Liver (tissue), 9 donors: ENCODE measurements around the gene ZSWIM6. TPM values are rescaled to one million over a fixed set of nuclear protein-coding genes. Genes with fewer than 3 reads are reported as not detected.
A peak's percentile ranks its signal among the peaks of the same experiment; 100 is the strongest.

Experiments
- DNase-seq: peaks from one replicate; pipeline ENCODE4 v3.0.0-alpha.2; 2017; ENCODE audit warnings: low spot score
- H3K27ac ChIP-seq, 2 donors: one replicate each; pipeline ENCODE4 v1.7.0; 2013; ENCODE audit warnings: inconsistent platforms in 2 of 2, low read length in 2 of 2, control low read depth in 1 of 2, low read depth in 1 of 2, mild to moderate bottlenecking in 1 of 2
- H3K27me3 ChIP-seq, 4 donors: one replicate each; pipeline versions ENCODE4 v1.6.1 to v1.7.0; 2013; ENCODE audit warnings: low read length in 3 of 4, inconsistent platforms in 1 of 4, mild to moderate bottlenecking in 1 of 4, moderate library complexity in 1 of 4; ENCODE audit not compliant: control insufficient read depth in 4 of 4, insufficient read depth in 4 of 4
- H3K36me3 ChIP-seq, 4 donors: one replicate each; pipeline versions ENCODE4 v1.6.1 to v1.7.0; 2013; ENCODE audit warnings: low read length in 3 of 4, mild to moderate bottlenecking in 3 of 4, low read depth in 1 of 4, moderate library complexity in 1 of 4; ENCODE audit not compliant: control insufficient read depth in 4 of 4, insufficient read depth in 3 of 4
- H3K4me1 ChIP-seq, 4 donors: one replicate each; pipeline versions ENCODE4 v1.6.1 to v1.7.0; 2013; ENCODE audit warnings: low read length in 3 of 4, mild to moderate bottlenecking in 3 of 4, moderate library complexity in 1 of 4; ENCODE audit not compliant: control insufficient read depth in 4 of 4, insufficient read depth in 4 of 4
- H3K4me3 ChIP-seq, 3 donors: one replicate each; pipeline versions ENCODE4 v1.6.1 to v1.7.0; 2013; ENCODE audit warnings: low read length in 3 of 3, control low read depth in 1 of 3, low read depth in 1 of 3, mild to moderate bottlenecking in 1 of 3
- H3K9ac ChIP-seq, 2 donors: one replicate each; pipeline ENCODE4 v1.7.0; 2013; ENCODE audit warnings: low read length in 2 of 2, mild to moderate bottlenecking in 2 of 2, moderate library complexity in 2 of 2, control low read depth in 1 of 2, low read depth in 1 of 2
- H3K9me3 ChIP-seq, 4 donors: one replicate each; pipeline versions ENCODE4 v1.6.1 to v1.7.0; 2013; ENCODE audit warnings: low read length in 3 of 4; ENCODE audit not compliant: control insufficient read depth in 4 of 4
- EGR1 ChIP-seq, 2 donors: IDR thresholded peaks; 2 replicates each; pipeline ENCODE4 v1.6.1; 2016 to 2018; ENCODE audit warnings: antibody characterized with exemption in 2 of 2, low read depth in 2 of 2
- FOXA1 ChIP-seq: IDR thresholded peaks from 2 replicates; pipeline ENCODE4 v1.6.1; 2016; ENCODE audit warnings: antibody characterized with exemption
- FOXA2 ChIP-seq: IDR thresholded peaks from 2 replicates; pipeline ENCODE4 v1.6.1; 2016; ENCODE audit warnings: antibody characterized with exemption
- GABPA ChIP-seq, 2 donors: IDR thresholded peaks in 1 of 2; conservative IDR thresholded peaks in 1 of 2; 2 replicates each; pipeline ENCODE4 v1.6.1; 2016; ENCODE audit warnings: antibody characterized with exemption in 2 of 2, mild to moderate bottlenecking in 1 of 2, moderate library complexity in 1 of 2
- HNF4A ChIP-seq, 2 donors: conservative IDR thresholded peaks; 2 replicates each; pipeline ENCODE4 v1.6.1; 2016; ENCODE audit warnings: antibody characterized with exemption in 2 of 2, mild to moderate bottlenecking in 2 of 2
- JUND ChIP-seq, 2 donors: IDR thresholded peaks; 2 replicates each; pipeline ENCODE4 v1.6.1; 2016; ENCODE audit warnings: antibody characterized with exemption in 2 of 2
- NR2F2 ChIP-seq: IDR thresholded peaks from 2 replicates; pipeline ENCODE4 v1.6.1; 2016; ENCODE audit warnings: antibody characterized with exemption
- RAD21 ChIP-seq, 2 donors: IDR thresholded peaks; 2 replicates each; pipeline ENCODE4 v1.6.1; 2016; ENCODE audit warnings: antibody characterized with exemption in 2 of 2, mild to moderate bottlenecking in 2 of 2
- RXRA ChIP-seq, 2 donors: IDR thresholded peaks; 2 replicates each; pipeline ENCODE4 v1.6.1; 2017 to 2018; ENCODE audit warnings: antibody characterized with exemption in 2 of 2, mild to moderate bottlenecking in 1 of 2
- SP1 ChIP-seq: IDR thresholded peaks from 2 replicates; pipeline ENCODE4 v1.6.1; 2018; ENCODE audit warnings: antibody characterized with exemption, mild to moderate bottlenecking
- TAF1 ChIP-seq: conservative IDR thresholded peaks from 2 replicates; pipeline ENCODE4 v1.6.1; 2016; ENCODE audit warnings: antibody characterized with exemption, mild to moderate bottlenecking
- YY1 ChIP-seq: IDR thresholded peaks from 2 replicates; pipeline ENCODE4 v1.6.1; 2016; ENCODE audit warnings: antibody characterized with exemption, mild to moderate bottlenecking
- WGBS: extraction: QIAGEN DNeasy Blood & Tissue Kit; methylation state at CpG from one replicate; pipeline ENCODE4 v1.1.7; 2013; 5-methylcytosine and 5-hydroxymethylcytosine counted together
- polyA plus RNA-seq, 2 donors: library from polyadenylated mRNA; stranded (reverse) in 1 of 2; unstranded in 1 of 2; fragments of 200-250 nt in 1 of 2; fragments of >200 nt in 1 of 2; fragmentation: Nextera tagmentation in 1 of 2; extraction: Ambion mirVana in 1 of 2; gene quantifications; one replicate each; pipeline versions ENCODE4 v1.2.1 to v1.2.3, GENCODE V29; 2013 to 2015
- total RNA-seq, 2 donors: library from RNA; depleted of rRNA; stranded (reverse); fragments of >200 nt; gene quantifications; one replicate each; pipeline ENCODE4 v1.2.3, GENCODE V29; 2014
- TF ChIP-seq, protein P1 (sequence below): fragments of 150-350 bp; IDR thresholded peaks from 2 replicates; pipeline ENCODE4 v1.5.1; 2017; ENCODE audit warnings: improper control_type of control experiment, low read depth, low read length; ENCODE audit not compliant: missing input control
- TF ChIP-seq, protein P2 (sequence below): IDR thresholded peaks from 2 replicates; pipeline ENCODE4 v1.6.1; 2016; ENCODE audit warnings: antibody characterized with exemption
- TF ChIP-seq, protein P3 (sequence below): IDR thresholded peaks from 2 replicates; pipeline ENCODE4 v1.6.1; 2016; ENCODE audit warnings: antibody characterized with exemption
- TF ChIP-seq, protein P4 (sequence below): IDR thresholded peaks from 2 replicates; pipeline ENCODE4 v1.6.1; 2016; ENCODE audit warnings: antibody characterized with exemption
- donor health status: healthy.
- donor health status: healthy.
- donor health status: healthy.
- donor health status: healthy.
- donor health status: healthy.

Gene ZSWIM6
- total and polyA plus RNA-seq, 4 donors = 1.3 to 5.2 (median 3.3) TPM

DNA sequence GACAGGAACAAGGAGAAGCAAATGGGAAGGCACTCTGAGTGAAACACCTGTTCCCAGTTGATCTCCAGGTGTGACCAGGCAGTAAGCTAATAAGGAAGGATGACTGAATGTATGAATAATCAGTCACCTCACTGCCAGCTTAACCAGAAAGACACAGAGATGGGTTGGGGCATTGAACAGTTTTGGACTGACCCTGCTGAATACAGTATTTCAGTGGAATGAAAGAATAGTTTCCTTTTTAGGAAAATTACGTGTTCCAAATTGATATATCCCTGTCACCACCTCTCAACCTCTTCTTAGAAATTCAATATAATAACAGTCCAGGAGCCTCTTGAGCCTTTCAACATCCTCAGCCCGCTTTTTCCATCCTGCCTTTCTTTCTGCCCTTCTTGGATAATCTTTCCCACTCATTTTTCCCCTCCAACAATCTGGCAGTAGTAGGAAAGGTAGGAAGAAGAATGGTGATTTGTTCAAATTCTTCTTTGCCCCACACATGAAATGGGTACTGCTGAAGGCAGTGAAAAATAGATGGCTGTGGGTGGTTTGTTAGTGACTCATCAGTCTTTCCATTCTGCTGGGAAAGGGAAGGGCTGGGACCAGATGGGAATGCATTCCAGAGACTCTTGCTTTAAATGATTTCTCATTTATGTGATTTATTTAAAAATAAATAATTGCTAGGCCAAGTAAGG, 117.9 kb downstream of the ZSWIM6 start:
- WGBS = 90% methylated on average over 2 of the region's 2 CpGs

DNA sequence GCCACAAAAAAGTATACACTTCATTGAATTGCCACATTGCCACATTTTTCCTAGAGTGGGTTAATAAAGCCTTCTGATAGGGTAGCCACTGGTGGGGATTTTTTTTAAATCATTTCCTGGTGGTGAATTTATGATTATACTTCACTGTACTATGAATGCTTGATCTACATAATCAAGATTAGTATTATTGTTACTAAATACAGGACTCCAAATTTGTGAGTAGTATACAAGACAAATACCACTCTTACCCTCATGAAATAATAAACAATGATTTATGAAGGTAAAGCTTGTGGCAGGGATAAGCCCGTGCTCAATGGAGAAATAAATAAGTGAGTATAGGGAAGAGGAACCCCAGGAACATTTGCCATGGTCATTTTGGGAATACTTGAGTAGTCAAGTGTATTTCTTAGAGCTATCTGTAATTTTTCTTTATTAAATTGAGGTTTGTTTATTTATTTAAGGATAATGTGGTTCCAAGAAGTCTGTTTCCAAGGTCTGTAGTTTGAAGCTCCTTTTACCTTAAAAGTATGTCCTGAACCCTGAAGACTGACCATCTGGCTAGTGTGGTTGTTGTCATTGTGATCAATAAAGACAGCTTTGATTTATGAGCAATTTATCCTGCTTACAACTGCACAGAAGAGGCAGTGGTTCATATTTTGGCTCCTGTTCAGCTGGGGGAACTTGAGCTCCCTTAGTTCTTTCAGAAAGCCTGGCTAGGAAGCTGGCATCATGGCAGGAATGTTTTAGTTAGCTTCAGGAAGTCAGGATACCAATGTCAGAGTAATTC, 118.6 kb downstream of the ZSWIM6 start:
- Histone ChIP-seq H3K36me3 (no peaks in the 10 kb centered on the region), H3K27me3 (no peaks in the 10 kb centered on the region), H3K9ac (no peak overlapping the region), H3K4me3 (no peak overlapping the region), H3K4me1 (peaks cover 0 to 2% (median under 1%) of the 10 kb centered on the region in 4 donors), H3K27ac (no peak overlapping the region), H3K9me3 (peaks cover 0 to 1% (median 0%) of the 10 kb centered on the region in 4 donors)
- DNase-seq = no peak
- TF ChIP-seq EGR1 (IDR thresholded peaks at IDR 0.05; ENCODE audit: low read depth in 2 of 2) = no peak
- TF ChIP-seq FOXA2 = no peak
- TF ChIP-seq, protein P1, sequence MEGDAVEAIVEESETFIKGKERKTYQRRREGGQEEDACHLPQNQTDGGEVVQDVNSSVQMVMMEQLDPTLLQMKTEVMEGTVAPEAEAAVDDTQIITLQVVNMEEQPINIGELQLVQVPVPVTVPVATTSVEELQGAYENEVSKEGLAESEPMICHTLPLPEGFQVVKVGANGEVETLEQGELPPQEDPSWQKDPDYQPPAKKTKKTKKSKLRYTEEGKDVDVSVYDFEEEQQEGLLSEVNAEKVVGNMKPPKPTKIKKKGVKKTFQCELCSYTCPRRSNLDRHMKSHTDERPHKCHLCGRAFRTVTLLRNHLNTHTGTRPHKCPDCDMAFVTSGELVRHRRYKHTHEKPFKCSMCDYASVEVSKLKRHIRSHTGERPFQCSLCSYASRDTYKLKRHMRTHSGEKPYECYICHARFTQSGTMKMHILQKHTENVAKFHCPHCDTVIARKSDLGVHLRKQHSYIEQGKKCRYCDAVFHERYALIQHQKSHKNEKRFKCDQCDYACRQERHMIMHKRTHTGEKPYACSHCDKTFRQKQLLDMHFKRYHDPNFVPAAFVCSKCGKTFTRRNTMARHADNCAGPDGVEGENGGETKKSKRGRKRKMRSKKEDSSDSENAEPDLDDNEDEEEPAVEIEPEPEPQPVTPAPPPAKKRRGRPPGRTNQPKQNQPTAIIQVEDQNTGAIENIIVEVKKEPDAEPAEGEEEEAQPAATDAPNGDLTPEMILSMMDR = no peak
- TF ChIP-seq, protein P2, sequence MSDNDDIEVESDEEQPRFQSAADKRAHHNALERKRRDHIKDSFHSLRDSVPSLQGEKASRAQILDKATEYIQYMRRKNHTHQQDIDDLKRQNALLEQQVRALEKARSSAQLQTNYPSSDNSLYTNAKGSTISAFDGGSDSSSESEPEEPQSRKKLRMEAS = no peak
- no peak for TF ChIP-seq RAD21 (IDR thresholded peaks at IDR 0.05)
- no peak for TF ChIP-seq NR2F2
- no peak for TF ChIP-seq GABPA (IDR thresholded peaks at IDR 0.05 in 1 of 2, conservative IDR thresholded peaks at IDR 0.05 in 1 of 2)
- TF ChIP-seq YY1 = no peak
- no peak for TF ChIP-seq SP1
- TF ChIP-seq TAF1 = no peak
- TF ChIP-seq HNF4A (conservative IDR thresholded peaks at IDR 0.05) = no peak
- WGBS = 84% methylated on average over 1 of the region's 1 CpG

More for the DNA sequence above, 117.9 kb downstream of the ZSWIM6 start:
- Histone ChIP-seq H3K9me3 (peaks cover 0 to 1% (median 0%) of the 10 kb centered on the region in 4 donors), H3K4me3 (no peak overlapping the region), H3K9ac (no peak overlapping the region), H3K4me1 (peaks cover 0 to 2% (median under 1%) of the 10 kb centered on the region in 4 donors), H3K27ac (no peak overlapping the region), H3K36me3 (no peaks in the 10 kb centered on the region), H3K27me3 (no peaks in the 10 kb centered on the region)
- DNase-seq = no peak
- TF ChIP-seq FOXA2 = no peak
- TF ChIP-seq JUND (IDR thresholded peaks at IDR 0.05) = peak; percentile 70 to 72

DNA sequence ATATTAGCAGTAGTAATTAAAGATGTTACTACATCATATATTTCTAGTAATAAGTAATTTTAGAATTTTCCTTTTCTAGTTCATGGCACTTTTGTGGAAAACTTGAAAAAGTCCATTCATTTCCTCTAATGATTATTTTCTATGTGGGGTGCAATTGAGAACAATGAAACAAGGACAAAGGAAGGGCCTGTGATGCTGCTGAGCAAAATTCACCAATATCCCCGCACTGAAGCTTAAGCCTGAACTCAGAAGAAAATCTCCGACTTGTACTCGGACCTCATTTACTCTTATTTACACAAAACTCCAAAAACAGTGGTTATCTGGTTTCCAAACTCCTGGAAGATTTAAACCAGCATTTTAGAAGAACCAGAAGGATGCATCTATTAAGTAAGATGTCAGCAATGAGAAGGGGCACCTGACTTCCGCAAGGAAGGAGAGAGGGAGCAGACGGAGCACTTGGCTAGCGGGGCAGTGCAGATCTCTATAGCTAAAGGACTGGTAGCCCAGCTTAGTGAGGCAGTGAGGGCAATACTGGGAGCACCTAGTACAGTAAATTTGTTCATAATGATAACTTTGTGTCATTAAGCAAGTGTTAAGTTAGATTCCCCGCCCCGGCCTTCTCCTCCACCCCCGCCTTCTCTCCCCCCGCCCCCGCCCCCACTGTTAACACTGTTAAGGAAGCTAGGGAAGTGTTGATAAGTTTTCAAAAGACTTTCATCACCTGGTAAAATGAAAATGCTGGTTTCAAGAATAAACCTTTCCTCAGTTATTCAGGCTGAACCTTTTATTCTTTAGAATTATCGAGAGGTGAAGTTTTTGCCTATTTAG, 123.3 kb downstream of the ZSWIM6 start:
- Histone ChIP-seq H3K4me1 (peaks cover 0 to 4% (median 3%) of the 10 kb centered on the region in 4 donors), H3K4me3 (no peak overlapping the region), H3K27me3 (no peaks in the 10 kb centered on the region), H3K9me3 (no peaks in the 10 kb centered on the region), H3K27ac (no peak overlapping the region), H3K9ac (no peak overlapping the region), H3K36me3 (no peaks in the 10 kb centered on the region)
- DNase-seq = no peak
- 93% methylated on average over 12 of the region's 12 CpGs for WGBS
- TF ChIP-seq, protein P3, sequence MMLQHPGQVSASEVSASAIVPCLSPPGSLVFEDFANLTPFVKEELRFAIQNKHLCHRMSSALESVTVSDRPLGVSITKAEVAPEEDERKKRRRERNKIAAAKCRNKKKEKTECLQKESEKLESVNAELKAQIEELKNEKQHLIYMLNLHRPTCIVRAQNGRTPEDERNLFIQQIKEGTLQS = no peak
- TF ChIP-seq TAF1 (no peak), GABPA (IDR thresholded peaks at IDR 0.05 in 1 of 2, conservative IDR thresholded peaks at IDR 0.05 in 1 of 2) (no peak), FOXA2 (no peak), SP1 (no peak), YY1 (no peak), JUND (IDR thresholded peaks at IDR 0.05) (no peak), RXRA (IDR thresholded peaks at IDR 0.05) (no peak), NR2F2 (no peak), FOXA1 (no peak)
- TF ChIP-seq, protein P1 = no peak
- TF ChIP-seq, protein P2 = no peak
- TF ChIP-seq, protein P4, sequence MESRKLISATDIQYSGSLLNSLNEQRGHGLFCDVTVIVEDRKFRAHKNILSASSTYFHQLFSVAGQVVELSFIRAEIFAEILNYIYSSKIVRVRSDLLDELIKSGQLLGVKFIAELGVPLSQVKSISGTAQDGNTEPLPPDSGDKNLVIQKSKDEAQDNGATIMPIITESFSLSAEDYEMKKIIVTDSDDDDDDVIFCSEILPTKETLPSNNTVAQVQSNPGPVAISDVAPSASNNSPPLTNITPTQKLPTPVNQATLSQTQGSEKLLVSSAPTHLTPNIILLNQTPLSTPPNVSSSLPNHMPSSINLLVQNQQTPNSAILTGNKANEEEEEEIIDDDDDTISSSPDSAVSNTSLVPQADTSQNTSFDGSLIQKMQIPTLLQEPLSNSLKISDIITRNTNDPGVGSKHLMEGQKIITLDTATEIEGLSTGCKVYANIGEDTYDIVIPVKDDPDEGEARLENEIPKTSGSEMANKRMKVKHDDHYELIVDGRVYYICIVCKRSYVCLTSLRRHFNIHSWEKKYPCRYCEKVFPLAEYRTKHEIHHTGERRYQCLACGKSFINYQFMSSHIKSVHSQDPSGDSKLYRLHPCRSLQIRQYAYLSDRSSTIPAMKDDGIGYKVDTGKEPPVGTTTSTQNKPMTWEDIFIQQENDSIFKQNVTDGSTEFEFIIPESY = no peak
